GM21786 (cell line): ENCODE data around the gene VAPA.

Source experiments
- ATAC-seq: cut with Tn5 transposase; IDR thresholded peaks from one replicate; pipeline ENCODE4 v1.9.1; 2021; ENCODE audit not compliant: unreplicated experiment

The VAPA gene

DNA sequence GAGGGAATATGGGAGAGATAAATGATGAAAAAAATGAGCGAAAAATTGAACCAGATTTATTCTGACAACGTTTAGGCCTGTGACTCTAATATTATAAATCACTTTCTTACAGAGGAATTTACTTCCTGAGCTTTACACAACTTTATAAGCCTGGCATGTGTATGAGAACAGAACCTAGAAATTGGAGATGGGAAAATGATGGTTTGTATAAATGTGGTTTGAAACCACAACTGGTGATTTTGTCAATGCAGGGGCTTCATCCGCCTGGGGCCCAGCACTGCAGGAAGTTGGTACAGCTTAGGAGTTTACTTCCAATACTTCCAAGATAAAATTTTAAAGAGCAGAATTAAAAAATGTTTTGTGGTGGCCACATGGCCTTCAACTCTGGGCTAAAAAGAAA is 82.3 kb downstream of the VAPA start:
- no peak for ATAC-seq

DNA sequence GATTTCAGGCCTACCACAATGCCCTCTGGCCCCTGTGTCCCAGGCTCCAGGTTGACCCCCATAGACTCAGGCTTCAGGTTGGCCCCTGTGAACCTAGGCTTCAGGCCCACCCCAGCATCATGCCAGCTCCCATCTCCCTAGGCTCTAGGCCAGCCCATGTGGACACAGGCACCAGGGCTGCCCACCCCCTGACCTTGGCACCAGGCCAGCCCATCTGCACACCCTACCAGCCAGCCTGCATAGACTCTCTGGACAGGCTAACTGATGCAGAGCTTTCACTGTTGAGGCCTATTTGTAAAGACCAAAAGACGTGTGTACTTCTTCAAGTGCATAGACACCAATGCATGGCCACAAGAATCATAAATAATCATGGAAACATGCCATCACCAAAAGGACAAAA is 83.9 kb downstream of the VAPA start:
- no peak for ATAC-seq

DNA sequence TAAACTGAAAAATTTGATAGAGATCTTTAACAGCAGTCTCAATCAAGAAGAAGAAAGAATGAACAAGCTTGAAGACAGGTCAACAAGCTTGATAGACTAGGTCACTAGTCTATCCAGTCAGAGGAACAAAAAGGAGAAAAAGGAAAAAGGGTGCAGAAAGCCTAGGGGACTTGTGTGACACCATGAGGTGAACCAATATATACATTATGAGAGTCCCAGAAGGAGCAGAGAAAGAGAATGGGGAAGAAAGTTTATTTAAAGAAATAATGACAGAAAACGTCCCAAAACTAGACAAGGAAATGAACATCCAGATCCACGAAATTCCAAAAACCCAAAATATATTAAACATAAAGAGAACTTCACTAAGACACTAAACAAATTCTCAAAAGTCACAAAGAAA is 84.5 kb downstream of the VAPA start:
- no peak for ATAC-seq

DNA sequence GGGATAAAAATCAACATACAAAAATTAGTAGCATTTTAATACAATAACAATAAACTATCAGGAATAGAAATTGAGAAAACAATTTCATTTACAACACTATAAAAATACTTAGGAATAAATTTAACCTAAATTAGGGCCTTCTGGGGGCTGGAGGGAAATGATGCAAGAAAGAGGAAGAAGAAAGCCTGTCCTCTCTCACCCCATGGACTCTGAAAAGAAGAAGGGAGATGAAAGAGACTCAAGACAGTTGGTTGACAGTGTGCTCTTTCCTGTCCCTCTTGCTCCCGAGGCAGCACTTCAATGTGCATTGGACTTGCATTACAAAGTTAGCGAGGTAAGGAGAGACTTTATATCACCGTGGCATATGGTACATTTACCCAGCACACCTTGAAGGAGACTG is 88.5 kb downstream of the VAPA start:
- no peak for ATAC-seq

DNA sequence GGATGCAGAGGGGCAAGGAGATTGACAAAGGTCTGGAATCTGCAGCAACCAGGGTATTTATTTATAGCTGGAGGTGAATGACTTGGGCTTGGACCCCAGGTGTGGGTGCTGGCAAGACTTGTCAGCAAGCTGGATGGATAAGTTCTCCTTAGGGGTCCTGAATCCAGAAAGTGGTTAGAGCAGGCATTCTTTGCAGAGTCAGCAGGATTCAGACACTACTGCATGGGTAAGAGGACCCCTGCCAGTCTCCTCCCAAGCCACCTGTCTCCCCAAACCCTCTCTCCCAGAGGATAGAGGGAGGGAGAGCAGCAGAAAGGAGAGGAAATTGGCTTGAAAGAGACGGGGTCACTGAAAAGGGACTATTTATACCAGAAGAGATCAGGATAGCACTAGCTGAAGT is 89.5 kb downstream of the VAPA start:
- ATAC-seq: no peak

DNA sequence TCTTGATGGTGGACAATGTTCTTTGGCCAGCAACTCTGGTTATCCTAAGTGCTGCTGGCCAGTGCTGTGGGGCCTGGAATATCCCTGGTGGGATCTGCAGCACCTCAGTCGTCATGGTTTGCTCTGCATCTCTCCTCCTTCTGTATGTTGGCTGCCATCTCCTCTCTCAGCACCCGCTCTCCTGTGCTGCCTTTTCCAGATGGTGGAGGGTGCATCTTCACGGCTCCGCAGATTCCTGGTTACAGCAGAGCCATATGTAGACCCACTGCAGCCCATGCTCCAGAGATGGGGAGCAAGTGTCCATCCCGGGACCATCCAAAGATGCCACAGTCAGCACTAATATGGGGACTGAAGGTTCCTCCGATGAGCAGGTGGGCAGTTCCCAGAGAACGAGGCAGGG is 90.0 kb downstream of the VAPA start:
- ATAC-seq: no peak

DNA sequence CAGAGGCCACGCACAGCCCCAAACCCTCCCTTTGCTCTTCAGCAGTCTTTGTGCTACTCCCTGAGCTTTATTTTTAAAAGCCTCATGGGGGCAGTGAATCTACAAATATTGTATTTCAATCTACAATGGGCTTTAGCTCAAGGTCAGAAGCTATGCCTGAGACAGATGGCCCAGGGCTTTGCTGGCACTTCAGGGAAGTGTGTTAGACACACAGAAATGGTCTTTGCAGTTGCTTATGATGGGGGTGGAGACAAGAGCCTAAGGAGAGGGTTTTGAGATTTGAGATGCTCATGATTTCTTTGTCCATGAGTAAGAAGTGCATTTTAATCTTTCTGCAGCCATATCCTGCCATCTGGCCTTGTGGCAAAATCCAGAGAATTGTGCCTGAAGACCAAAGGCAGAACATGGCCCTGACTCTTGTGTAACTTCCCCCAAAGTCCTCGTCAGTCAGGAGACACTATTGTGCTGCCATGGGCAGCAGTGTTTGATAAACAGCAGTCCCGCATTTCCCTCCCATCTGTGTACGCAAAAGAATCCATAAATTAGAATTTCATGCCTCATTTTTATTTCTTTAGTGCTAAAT is 92.6 kb downstream of the VAPA start:
- ATAC-seq: no peak

DNA sequence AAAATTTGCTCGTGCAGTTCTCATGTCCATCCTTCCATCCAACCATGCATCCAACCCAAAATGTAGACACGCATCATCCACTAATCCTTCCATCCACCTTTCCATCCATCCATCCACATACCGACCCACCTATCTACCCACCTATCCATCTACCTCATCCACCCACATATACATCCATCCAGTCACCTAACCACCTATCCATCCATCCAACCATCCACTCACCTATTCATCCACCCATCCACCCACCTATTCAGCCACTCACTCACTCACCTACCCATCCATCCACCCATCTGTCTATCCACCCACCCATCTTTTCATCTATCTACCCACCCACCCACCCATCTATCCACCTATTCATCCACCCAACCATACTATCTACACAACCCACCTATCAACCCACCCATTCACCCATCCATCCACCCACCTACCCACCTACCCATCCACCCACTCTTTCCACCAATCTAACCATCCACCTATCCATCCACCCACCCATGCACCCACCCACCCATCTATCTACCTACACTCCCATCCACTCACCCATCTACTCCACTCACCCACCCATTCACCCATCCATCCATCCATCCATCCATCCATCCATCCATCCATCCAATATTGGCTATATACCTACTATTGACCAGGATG is 94.3 kb downstream of the VAPA start:
- no peak for ATAC-seq
